Osteocyte (in vitro differentiated cells): ENCODE results near the gene PAX5. TPM values are rescaled to one million over a fixed set of nuclear protein-coding genes. Genes with fewer than 3 reads are reported as not detected.

Experiments used
- DNase-seq: peaks from one replicate; pipeline ENCODE4 v3.0.0; 2021; ENCODE audit warnings: mixed read lengths; ENCODE audit not compliant: unreplicated experiment; ENCODE audit errors: extremely low spot score
- H3K27ac Mint-ChIP-seq: one replicate; pipeline ENCODE4 v1.8.0; 2021; ENCODE audit warnings: mild to moderate bottlenecking, mixed read lengths; ENCODE audit not compliant: unreplicated experiment
- H3K27me3 Mint-ChIP-seq: one replicate; pipeline ENCODE4 v1.8.0; 2021; ENCODE audit warnings: mixed read lengths; ENCODE audit not compliant: unreplicated experiment
- H3K36me3 Mint-ChIP-seq: one replicate; pipeline ENCODE4 v1.8.0; 2021; ENCODE audit warnings: mixed read lengths; ENCODE audit not compliant: unreplicated experiment
- H3K4me1 Mint-ChIP-seq: one replicate; pipeline ENCODE4 v1.8.0; 2021; ENCODE audit warnings: mixed read lengths; ENCODE audit not compliant: unreplicated experiment
- H3K4me3 Mint-ChIP-seq: one replicate; pipeline ENCODE4 v1.8.0; 2021; ENCODE audit warnings: mild to moderate bottlenecking, moderate library complexity, mixed read lengths; ENCODE audit not compliant: unreplicated experiment
- H3K9me3 Mint-ChIP-seq: one replicate; pipeline ENCODE4 v1.8.0; 2021; ENCODE audit warnings: mixed read lengths; ENCODE audit not compliant: unreplicated experiment
- CTCF ChIP-seq: fragments of 200-600 bp; sonication (generic); IDR thresholded peaks from 2 replicates; pipeline ENCODE4 v1.5.0; 2021; ENCODE audit warnings: antibody characterized with exemption, mild to moderate bottlenecking, moderate library complexity
- total RNA-seq: library from RNA; stranded (reverse); gene quantifications from 2 replicates; pipeline ENCODE4 v1.2.1, GENCODE V29; 2021

Gene PAX5
- total RNA-seq, 1 donor from 2014 or later, result not detected

GRCh38 chr9:36924071-36924470 is 110.0 kb downstream of the PAX5 start:
- no peak overlapping the region for H3K4me3 Mint-ChIP-seq
- no peak for TF ChIP-seq CTCF
- H3K27me3 Mint-ChIP-seq, result peaks cover 48% of the 10 kb centered on the region
- no peak for DNase-seq
- peaks cover 2% of the 10 kb centered on the region for H3K4me1 Mint-ChIP-seq
- H3K36me3 Mint-ChIP-seq, result no peaks in the 10 kb centered on the region
- H3K27ac Mint-ChIP-seq, result no peak overlapping the region
- peaks cover 1% of the 10 kb centered on the region for H3K9me3 Mint-ChIP-seq

- Mint-ChIP-seq H3K9me3 (peaks cover 5% of the 10 kb centered on the region), H3K4me3 (no peak overlapping the region), H3K36me3 (no peaks in the 10 kb centered on the region), H3K27me3 (peaks cover 46% of the 10 kb centered on the region), H3K4me1 (peaks cover 2% of the 10 kb centered on the region), H3K27ac (no peak overlapping the region)
- no peak for DNase-seq
- TF ChIP-seq CTCF, result no peak
These were observed 110.9 kb downstream of the PAX5 start for GRCh38 chr9:36923025-36923625.

GRCh38 chr9:36922548-36922947 is 111.5 kb downstream of the PAX5 start:
- peaks cover 47% of the 10 kb centered on the region for H3K27me3 Mint-ChIP-seq
- H3K4me1 Mint-ChIP-seq, result peaks cover 2% of the 10 kb centered on the region
- no peak for TF ChIP-seq CTCF
- no peak for DNase-seq
- H3K4me3 Mint-ChIP-seq, result no peak overlapping the region
- peaks cover 5% of the 10 kb centered on the region for H3K9me3 Mint-ChIP-seq
- H3K27ac Mint-ChIP-seq, result no peak overlapping the region
- H3K36me3 Mint-ChIP-seq, result no peaks in the 10 kb centered on the region

GRCh38 chr9:36914212-36914577 is 119.9 kb downstream of the PAX5 start:
- H3K36me3 Mint-ChIP-seq, result no peaks in the 10 kb centered on the region
- peaks cover 5% of the 10 kb centered on the region for H3K9me3 Mint-ChIP-seq
- peaks cover 28% of the 10 kb centered on the region for H3K27me3 Mint-ChIP-seq
- no peaks in the 10 kb centered on the region for H3K4me1 Mint-ChIP-seq
- no peak for TF ChIP-seq CTCF
- no peak for DNase-seq
- H3K27ac Mint-ChIP-seq, result no peak overlapping the region
- no peak overlapping the region for H3K4me3 Mint-ChIP-seq

- no peaks in the 10 kb centered on the region for H3K4me1 Mint-ChIP-seq
- no peak for TF ChIP-seq CTCF
- no peak overlapping the region for H3K4me3 Mint-ChIP-seq
- H3K27me3 Mint-ChIP-seq, result peaks cover 29% of the 10 kb centered on the region
- no peak for DNase-seq
- no peaks in the 10 kb centered on the region for H3K36me3 Mint-ChIP-seq
- H3K27ac Mint-ChIP-seq, result no peak overlapping the region
- no peaks in the 10 kb centered on the region for H3K9me3 Mint-ChIP-seq
These were observed 120.5 kb downstream of the PAX5 start for GRCh38 chr9:36913393-36914211.
